ENCODE results near the gene PCSK5. TPM values are rescaled to one million over a fixed set of nuclear protein-coding genes. Genes with fewer than 3 reads are reported as not detected.

PCSK5 gene
- total RNA-seq, 2 experiments from 2014 or later: 14.4 to 15.2 TPM

DNA sequence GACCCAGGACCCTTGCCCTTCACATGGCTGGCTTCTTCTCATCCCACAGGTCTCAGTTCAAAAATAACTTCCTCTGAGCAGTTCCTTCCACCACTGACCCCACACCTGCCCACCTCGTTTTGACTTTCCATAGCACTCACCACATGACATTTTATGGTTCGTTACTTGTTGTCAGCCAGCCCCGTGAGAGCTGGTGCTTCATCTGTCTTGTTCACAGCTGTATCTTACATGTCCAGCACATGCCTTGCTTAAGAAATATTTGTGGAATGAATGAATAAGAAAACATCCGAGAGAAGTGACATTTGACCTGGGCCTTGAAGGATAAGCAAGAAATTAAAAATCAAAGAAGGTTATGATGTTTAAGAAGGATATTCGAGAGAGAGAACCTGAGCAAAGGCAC is 309.8 kb downstream of the PCSK5 start:
- Histone ChIP-seq H3K4me3 (ENCODE audit: low read length) (no peak overlapping the region), H3K27ac (ENCODE audit: low read depth in 1 of 2, low read length in 2 of 2) (no peak overlapping the region), H3K36me3 (ENCODE audit: insufficient read depth, low read length) (no peaks in the 10 kb centered on the region), H3K4me1 (ENCODE audit: insufficient read depth, low read length) (no peaks in the 10 kb centered on the region), H3K9me3 (ENCODE audit: control insufficient read depth in 1 of 2, insufficient read depth in 1 of 2, low read length in 2 of 2) (no peaks in the 10 kb centered on the region), H3K27me3 (ENCODE audit: control insufficient read depth in 1 of 2, insufficient read depth in 2 of 2, low read length in 2 of 2) (no peaks in the 10 kb centered on the region)
- ChIA-PET CTCF (no interaction called here), POLR2A (no interaction called here)
- no peak for ATAC-seq (ENCODE audit: poor library complexity)
- no peaks in the 10 kb centered on the region for H3K4me1 Mint-ChIP-seq (ENCODE audit: low read depth)
- H3K27me3 Mint-ChIP-seq: no peaks in the 10 kb centered on the region
- TF ChIP-seq, protein P1, sequence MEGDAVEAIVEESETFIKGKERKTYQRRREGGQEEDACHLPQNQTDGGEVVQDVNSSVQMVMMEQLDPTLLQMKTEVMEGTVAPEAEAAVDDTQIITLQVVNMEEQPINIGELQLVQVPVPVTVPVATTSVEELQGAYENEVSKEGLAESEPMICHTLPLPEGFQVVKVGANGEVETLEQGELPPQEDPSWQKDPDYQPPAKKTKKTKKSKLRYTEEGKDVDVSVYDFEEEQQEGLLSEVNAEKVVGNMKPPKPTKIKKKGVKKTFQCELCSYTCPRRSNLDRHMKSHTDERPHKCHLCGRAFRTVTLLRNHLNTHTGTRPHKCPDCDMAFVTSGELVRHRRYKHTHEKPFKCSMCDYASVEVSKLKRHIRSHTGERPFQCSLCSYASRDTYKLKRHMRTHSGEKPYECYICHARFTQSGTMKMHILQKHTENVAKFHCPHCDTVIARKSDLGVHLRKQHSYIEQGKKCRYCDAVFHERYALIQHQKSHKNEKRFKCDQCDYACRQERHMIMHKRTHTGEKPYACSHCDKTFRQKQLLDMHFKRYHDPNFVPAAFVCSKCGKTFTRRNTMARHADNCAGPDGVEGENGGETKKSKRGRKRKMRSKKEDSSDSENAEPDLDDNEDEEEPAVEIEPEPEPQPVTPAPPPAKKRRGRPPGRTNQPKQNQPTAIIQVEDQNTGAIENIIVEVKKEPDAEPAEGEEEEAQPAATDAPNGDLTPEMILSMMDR (IDR thresholded peaks at IDR 0.05): no peak
- H3K27ac Mint-ChIP-seq: no peak overlapping the region
- H3K4me3 Mint-ChIP-seq: no peak overlapping the region
- no peak for DNase-seq
- intact Hi-C loops (cut with DNase I, micrococcal nuclease): no loop called here
- no peaks in the 10 kb centered on the region for H3K36me3 Mint-ChIP-seq (ENCODE audit: low read depth)
- no peaks in the 10 kb centered on the region for H3K9me3 Mint-ChIP-seq

DNA sequence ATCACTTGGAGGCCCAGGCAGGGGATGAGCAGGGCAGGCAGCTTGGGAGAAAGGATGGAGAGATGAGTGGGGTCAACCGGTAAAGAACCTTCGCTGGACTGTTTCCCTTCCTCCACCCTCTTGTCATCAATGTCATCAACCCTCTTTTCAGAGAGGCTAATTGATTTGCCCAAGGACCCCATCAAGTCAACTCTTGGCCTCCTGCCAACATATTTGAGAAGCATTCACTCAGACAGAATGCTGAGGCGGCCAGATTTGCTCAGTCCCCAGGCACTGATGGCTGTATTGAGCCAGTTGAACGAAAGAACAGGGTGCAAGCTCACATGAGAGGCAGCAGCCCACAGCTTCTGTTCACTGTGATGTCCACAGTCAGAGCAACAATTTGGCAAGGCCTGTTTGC is 310.3 kb downstream of the PCSK5 start:
- intact Hi-C loops (cut with DNase I, micrococcal nuclease): no loop called here
- Mint-ChIP-seq H3K27ac (no peak overlapping the region), H3K4me1 (ENCODE audit: low read depth) (no peaks in the 10 kb centered on the region), H3K27me3 (no peaks in the 10 kb centered on the region), H3K9me3 (no peaks in the 10 kb centered on the region), H3K36me3 (ENCODE audit: low read depth) (no peaks in the 10 kb centered on the region), H3K4me3 (no peak overlapping the region)
- TF ChIP-seq, protein P1 (IDR thresholded peaks at IDR 0.05): no peak
- ChIA-PET POLR2A (no interaction called here), CTCF (no interaction called here)
- no peaks in the 10 kb centered on the region for H3K27me3 ChIP-seq (ENCODE audit: control insufficient read depth in 1 of 2, insufficient read depth in 2 of 2, low read length in 2 of 2)
- no peak overlapping the region for H3K27ac ChIP-seq (ENCODE audit: low read depth in 1 of 2, low read length in 2 of 2)
- H3K36me3 ChIP-seq (ENCODE audit: insufficient read depth, low read length): no peaks in the 10 kb centered on the region
- no peak overlapping the region for H3K4me3 ChIP-seq (ENCODE audit: low read length)
- no peaks in the 10 kb centered on the region for H3K9me3 ChIP-seq (ENCODE audit: control insufficient read depth in 1 of 2, insufficient read depth in 1 of 2, low read length in 2 of 2)
- ATAC-seq (ENCODE audit: poor library complexity) (no peak), DNase-seq (no peak)
- H3K4me1 ChIP-seq (ENCODE audit: insufficient read depth, low read length): no peaks in the 10 kb centered on the region

DNA sequence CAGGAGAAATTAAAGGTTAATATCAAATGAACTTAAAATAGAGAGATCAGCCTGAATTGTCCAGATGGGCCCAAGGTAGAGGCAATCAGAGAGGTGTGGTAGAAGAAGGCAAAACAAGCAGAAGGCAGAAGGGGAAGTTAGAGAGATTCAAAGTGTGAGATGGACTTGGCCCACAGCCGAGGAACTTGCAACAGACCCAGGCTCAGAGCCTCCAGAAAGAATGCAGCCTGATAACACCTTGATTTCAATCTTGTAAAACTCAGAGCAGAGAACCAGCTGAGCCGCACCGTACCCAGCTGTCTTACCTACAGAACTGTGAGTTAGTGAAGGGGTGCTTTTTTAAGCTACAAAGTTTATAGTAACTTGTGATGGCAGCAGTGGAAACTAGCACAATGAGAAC is 312.9 kb downstream of the PCSK5 start:
- no peaks in the 10 kb centered on the region for H3K36me3 Mint-ChIP-seq (ENCODE audit: low read depth)
- Histone ChIP-seq H3K4me1 (ENCODE audit: insufficient read depth, low read length) (no peaks in the 10 kb centered on the region), H3K36me3 (ENCODE audit: insufficient read depth, low read length) (no peaks in the 10 kb centered on the region), H3K9me3 (ENCODE audit: control insufficient read depth in 1 of 2, insufficient read depth in 1 of 2, low read length in 2 of 2) (no peaks in the 10 kb centered on the region), H3K4me3 (ENCODE audit: low read length) (no peak overlapping the region), H3K27ac (ENCODE audit: low read depth in 1 of 2, low read length in 2 of 2) (no peak overlapping the region), H3K27me3 (ENCODE audit: control insufficient read depth in 1 of 2, insufficient read depth in 2 of 2, low read length in 2 of 2) (no peaks in the 10 kb centered on the region)
- no peaks in the 10 kb centered on the region for H3K27me3 Mint-ChIP-seq
- CTCF ChIA-PET: no interaction called here
- no peaks in the 10 kb centered on the region for H3K4me1 Mint-ChIP-seq (ENCODE audit: low read depth)
- DNase-seq: no peak
- intact Hi-C loops (cut with DNase I, micrococcal nuclease): no loop called here
- H3K4me3 Mint-ChIP-seq: no peak overlapping the region
- H3K9me3 Mint-ChIP-seq: no peaks in the 10 kb centered on the region
- H3K27ac Mint-ChIP-seq: no peak overlapping the region
- POLR2A ChIA-PET: no interaction called here
- no peak for ATAC-seq (ENCODE audit: poor library complexity)
- TF ChIP-seq, protein P1 (IDR thresholded peaks at IDR 0.05): no peak

All from CD4-positive, alpha-beta T cell (primary cell).